Measurements from ENCODE around the gene BUB1. TPM values are rescaled to one million over a fixed set of nuclear protein-coding genes. Genes with fewer than 3 reads are reported as not detected.

Gene BUB1
- total RNA-seq (1 to 10 TPM; 2.7 to 4.7 (median 3.1) TPM), total RNA-seq (1.1 to 41.5 (median 5.6) reads per million in 29 experiments)
- 2.3 TPM for total RNA-seq (2013)

GRCh38 chr2:110677530-110678456 is at the start of gene BUB1:
BUB1 (minus strand) TSS chr2:110678063; CDS start chr2:110677995, 68 bp downstream.
- H3K4me1 Mint-ChIP-seq = peaks cover 18 to 39% (median 19%) of the 10 kb centered on the region in 3 donors
- peaks cover 0 to 10% of the 10 kb centered on the region in 2 experiments for H3K27me3 ChIP-seq (replicated peaks in 1 of 2; ENCODE audit: control insufficient read depth in 2 of 2, extremely low read depth in 1 of 2, insufficient read depth in 2 of 2, low read length in 1 of 2)
- H3K36me3 Mint-ChIP-seq = no peaks in the 10 kb centered on the region
- DNase-seq = peak; percentile 85 to 98 (median 92)
- ChIA-PET POLR2A (no interaction called here), CTCF (interaction anchor here in 1 of 2 donors (0.6 kb wide), 2 partner anchors 11 to 1597 kb away, joined by 3 to 9 read pairs; no protein-coding TSS in a partner anchor)
- no peaks in the 10 kb centered on the region for H3K9me3 Mint-ChIP-seq
- peaks cover 11 to 31% of the 10 kb centered on the region in 2 experiments for H3K4me1 ChIP-seq (ENCODE audit: control insufficient read depth in 1 of 2, extremely low read depth in 1 of 2, insufficient read depth in 2 of 2, low read length in 2 of 2)
- peak within 1 kb of the TSS; percentile 94 to 97 for H3K27ac Mint-ChIP-seq
- H3K4me3 Mint-ChIP-seq = peak within 1 kb of the TSS; percentile 92 to 98 (median 96)
- H3K9me3 ChIP-seq = no peaks in the 10 kb centered on the region
- 0% methylated on average over 42 of the region's 58 CpGs for WGBS (ENCODE audit: insufficient coverage)
- peak within 1 kb of the TSS; percentile 59 for H3K27ac ChIP-seq (ENCODE audit: low read length)
- H3K4me3 ChIP-seq (ENCODE audit: control insufficient read depth in 1 of 2, extremely low read depth in 1 of 2, low read length in 1 of 2) = peak within 1 kb of the TSS; percentile 79 to 99
- H3K36me3 ChIP-seq (ENCODE audit: control insufficient read depth in 2 of 2, extremely low read depth in 1 of 2, insufficient read depth in 1 of 2, low read length in 1 of 2) = no peaks in the 10 kb centered on the region
- ATAC-seq (replicated peaks in 1 of 4) = peak; percentile 98 to 99 (median 98)
- H3K27me3 Mint-ChIP-seq = no peaks in the 10 kb centered on the region

DNA sequence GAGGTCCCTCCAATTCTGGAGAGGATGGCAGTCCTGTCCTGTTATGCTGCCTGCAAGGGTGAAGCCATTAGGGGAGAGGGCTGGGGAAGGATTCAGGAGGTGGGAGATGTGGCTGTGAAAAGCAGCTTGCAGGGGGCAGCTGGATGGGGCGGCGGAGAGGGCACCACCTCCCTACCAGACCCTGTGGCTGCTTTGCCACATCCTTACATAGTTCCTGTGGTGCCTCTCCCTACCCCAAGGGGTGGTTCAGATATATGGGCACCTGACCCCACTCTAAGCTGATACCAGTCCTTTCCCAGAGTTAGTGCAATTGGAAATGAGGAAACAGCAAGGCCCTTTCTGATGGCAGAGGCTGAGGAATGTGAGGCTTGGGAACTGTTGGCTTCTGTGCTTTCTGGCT is 48.4 kb upstream of the BUB1 start:
- peaks cover 20 to 28% of the 10 kb centered on the region in 2 donors for H3K27me3 Mint-ChIP-seq
- no peaks in the 10 kb centered on the region for H3K36me3 ChIP-seq (ENCODE audit: control insufficient read depth in 2 of 2, extremely low read depth in 1 of 2, insufficient read depth in 1 of 2, low read length in 1 of 2)
- DNase-seq (no peak), ATAC-seq (replicated peaks in 1 of 4) (no peak)
- no peaks in the 10 kb centered on the region for H3K4me1 ChIP-seq (ENCODE audit: control insufficient read depth in 1 of 2, extremely low read depth in 1 of 2, insufficient read depth in 2 of 2, low read length in 2 of 2)
- POLR2A ChIA-PET = no interaction called here
- no peaks in the 10 kb centered on the region for H3K27me3 ChIP-seq (replicated peaks in 1 of 2; ENCODE audit: control insufficient read depth in 2 of 2, extremely low read depth in 1 of 2, insufficient read depth in 2 of 2, low read length in 1 of 2)
- no peak overlapping the region for H3K4me3 ChIP-seq (ENCODE audit: control insufficient read depth in 1 of 2, extremely low read depth in 1 of 2, low read length in 1 of 2)
- no peaks in the 10 kb centered on the region for H3K9me3 ChIP-seq
- H3K4me3 Mint-ChIP-seq = no peak overlapping the region
- no peaks in the 10 kb centered on the region for H3K9me3 Mint-ChIP-seq
- 60% methylated on average over 1 of the region's 2 CpGs for WGBS (ENCODE audit: insufficient coverage)
- CTCF ChIA-PET = interaction anchor here in 1 of 2 donors (0.8 kb wide), 1 partner anchor 17 kb away, joined by 3 read pairs; no protein-coding TSS in a partner anchor
- H3K27ac Mint-ChIP-seq = no peak overlapping the region
- no peaks in the 10 kb centered on the region for H3K4me1 Mint-ChIP-seq
- no peaks in the 10 kb centered on the region for H3K36me3 Mint-ChIP-seq
- H3K27ac ChIP-seq (ENCODE audit: low read length) = no peak overlapping the region

DNA sequence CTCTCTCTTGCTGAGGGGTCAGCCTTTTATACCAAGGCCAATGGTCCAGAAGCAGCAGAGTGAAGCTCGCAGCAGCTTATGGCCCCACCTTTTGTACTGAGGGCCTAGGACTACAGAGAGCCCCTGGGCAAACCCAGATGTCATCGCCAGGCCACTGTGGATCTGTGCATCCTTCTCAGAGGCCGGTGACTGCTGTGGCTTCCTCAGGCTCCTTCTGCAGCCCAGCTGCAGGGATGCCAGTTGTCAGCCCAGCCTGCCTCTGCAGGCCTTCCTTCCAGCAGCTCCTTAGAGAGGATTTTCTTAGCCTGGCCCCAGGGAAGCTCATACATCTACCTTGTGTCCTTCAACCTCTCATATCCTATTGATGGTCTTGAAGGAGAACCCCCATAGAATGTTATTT is 48.0 kb upstream of the BUB1 start:
- ChIA-PET POLR2A (no interaction called here), CTCF (interaction anchor here in 1 of 2 donors (0.8 kb wide), 1 partner anchor 17 kb away, joined by 3 read pairs; no protein-coding TSS in a partner anchor)
- H3K4me3 ChIP-seq (ENCODE audit: control insufficient read depth in 1 of 2, extremely low read depth in 1 of 2, low read length in 1 of 2) = no peak overlapping the region
- no peak for ATAC-seq (replicated peaks in 1 of 4)
- Mint-ChIP-seq H3K4me3 (no peak overlapping the region), H3K9me3 (no peaks in the 10 kb centered on the region), H3K27me3 (peaks cover 16 to 24% of the 10 kb centered on the region in 2 donors), H3K4me1 (no peaks in the 10 kb centered on the region), H3K27ac (no peak overlapping the region), H3K36me3 (no peaks in the 10 kb centered on the region)
- H3K9me3 ChIP-seq = no peaks in the 10 kb centered on the region
- no peaks in the 10 kb centered on the region for H3K27me3 ChIP-seq (replicated peaks in 1 of 2; ENCODE audit: control insufficient read depth in 2 of 2, extremely low read depth in 1 of 2, insufficient read depth in 2 of 2, low read length in 1 of 2)
- 55% methylated on average over 3 of the region's 3 CpGs for WGBS (ENCODE audit: insufficient coverage)
- no peak overlapping the region for H3K27ac ChIP-seq (ENCODE audit: low read length)
- H3K36me3 ChIP-seq (ENCODE audit: control insufficient read depth in 2 of 2, extremely low read depth in 1 of 2, insufficient read depth in 1 of 2, low read length in 1 of 2) = no peaks in the 10 kb centered on the region
- no peaks in the 10 kb centered on the region for H3K4me1 ChIP-seq (ENCODE audit: control insufficient read depth in 1 of 2, extremely low read depth in 1 of 2, insufficient read depth in 2 of 2, low read length in 2 of 2)
- no peak for DNase-seq

DNA sequence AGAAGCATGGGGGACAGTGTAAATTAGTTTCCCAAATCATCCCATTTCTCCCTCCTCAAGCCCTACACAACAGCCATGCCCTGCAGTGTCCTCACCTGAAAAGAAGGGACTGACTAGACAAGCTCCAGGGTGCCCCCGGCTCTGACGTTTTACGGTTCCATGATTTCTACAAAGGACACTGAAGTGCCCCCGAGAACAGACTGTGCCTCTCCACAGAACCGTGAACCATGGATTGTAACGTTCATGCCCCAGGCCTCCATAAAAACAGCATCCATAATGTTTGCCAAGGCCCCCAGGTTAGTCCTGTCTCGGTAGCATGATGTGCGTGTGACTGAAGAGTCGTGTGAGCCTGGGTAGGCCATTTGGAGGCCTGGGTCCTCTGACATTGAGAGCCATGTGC is 47.5 kb upstream of the BUB1 start:
- Mint-ChIP-seq H3K27ac (no peak overlapping the region), H3K9me3 (no peaks in the 10 kb centered on the region), H3K4me3 (no peak overlapping the region), H3K27me3 (peaks cover 11 to 19% of the 10 kb centered on the region in 2 donors), H3K4me1 (no peaks in the 10 kb centered on the region), H3K36me3 (no peaks in the 10 kb centered on the region)
- WGBS (ENCODE audit: insufficient coverage) = 96% methylated on average over 9 of the region's 9 CpGs
- ChIA-PET CTCF (no interaction called here), POLR2A (no interaction called here)
- no peaks in the 10 kb centered on the region for H3K9me3 ChIP-seq
- no peak overlapping the region for H3K4me3 ChIP-seq (ENCODE audit: control insufficient read depth in 1 of 2, extremely low read depth in 1 of 2, low read length in 1 of 2)
- H3K36me3 ChIP-seq (ENCODE audit: control insufficient read depth in 2 of 2, extremely low read depth in 1 of 2, insufficient read depth in 1 of 2, low read length in 1 of 2) = no peaks in the 10 kb centered on the region
- no peak for DNase-seq
- no peak overlapping the region for H3K27ac ChIP-seq (ENCODE audit: low read length)
- no peaks in the 10 kb centered on the region for H3K4me1 ChIP-seq (ENCODE audit: control insufficient read depth in 1 of 2, extremely low read depth in 1 of 2, insufficient read depth in 2 of 2, low read length in 2 of 2)
- no peak for ATAC-seq (replicated peaks in 1 of 4)
- H3K27me3 ChIP-seq (replicated peaks in 1 of 2; ENCODE audit: control insufficient read depth in 2 of 2, extremely low read depth in 1 of 2, insufficient read depth in 2 of 2, low read length in 1 of 2) = peaks cover 0 to 3% of the 10 kb centered on the region in 2 experiments

- DNase-seq (no peak), ATAC-seq (replicated peaks in 1 of 4) (no peak)
- H3K4me1 Mint-ChIP-seq = no peaks in the 10 kb centered on the region
- Histone ChIP-seq H3K9me3 (no peaks in the 10 kb centered on the region), H3K27me3 (replicated peaks in 1 of 2; ENCODE audit: control insufficient read depth in 2 of 2, extremely low read depth in 1 of 2, insufficient read depth in 2 of 2, low read length in 1 of 2) (peaks cover 0 to 4% of the 10 kb centered on the region in 2 experiments), H3K4me3 (ENCODE audit: control insufficient read depth in 1 of 2, extremely low read depth in 1 of 2, low read length in 1 of 2) (no peak overlapping the region), H3K36me3 (ENCODE audit: control insufficient read depth in 2 of 2, extremely low read depth in 1 of 2, insufficient read depth in 1 of 2, low read length in 1 of 2) (no peaks in the 10 kb centered on the region), H3K4me1 (ENCODE audit: control insufficient read depth in 1 of 2, extremely low read depth in 1 of 2, insufficient read depth in 2 of 2, low read length in 2 of 2) (no peaks in the 10 kb centered on the region), H3K27ac (ENCODE audit: low read length) (no peak overlapping the region)
- H3K27ac Mint-ChIP-seq = no peak overlapping the region
- no peaks in the 10 kb centered on the region for H3K36me3 Mint-ChIP-seq
- H3K9me3 Mint-ChIP-seq = no peaks in the 10 kb centered on the region
- peaks cover 12 to 19% of the 10 kb centered on the region in 2 donors for H3K27me3 Mint-ChIP-seq
- ChIA-PET CTCF (no interaction called here), POLR2A (no interaction called here)
- WGBS (ENCODE audit: insufficient coverage) = 69% methylated on average over 2 of the region's 2 CpGs
- H3K4me3 Mint-ChIP-seq = no peak overlapping the region
Observed at GRCh38 chr2:110724820-110725219, 47.0 kb upstream of the BUB1 start.

DNA sequence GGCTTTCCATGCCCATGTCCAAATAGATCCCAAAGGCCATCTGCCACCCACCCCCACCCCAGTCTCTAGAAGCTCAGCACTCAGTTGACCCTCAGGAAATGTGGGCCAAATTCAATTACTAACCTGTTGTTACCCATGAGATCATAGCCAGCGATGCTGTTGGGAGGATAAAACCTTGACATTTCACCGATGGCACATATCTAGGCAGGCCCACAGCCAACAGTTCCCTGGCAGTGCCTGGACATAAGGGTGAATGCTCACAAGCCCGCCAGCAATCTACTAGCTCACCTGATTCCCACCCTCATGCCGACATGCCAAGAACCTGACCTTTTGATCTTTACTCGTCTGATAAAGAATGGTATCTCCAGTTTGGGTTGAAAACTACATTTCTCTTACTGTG is 42.7 kb upstream of the BUB1 start:
- ATAC-seq (replicated peaks in 1 of 4) (no peak), DNase-seq (no peak)
- Mint-ChIP-seq H3K27ac (no peak overlapping the region), H3K9me3 (no peaks in the 10 kb centered on the region), H3K4me3 (no peak overlapping the region), H3K4me1 (no peaks in the 10 kb centered on the region), H3K27me3 (peaks cover 26 to 29% of the 10 kb centered on the region in 2 donors), H3K36me3 (no peaks in the 10 kb centered on the region)
- 88% methylated on average over 2 of the region's 5 CpGs for WGBS (ENCODE audit: insufficient coverage)
- Histone ChIP-seq H3K36me3 (ENCODE audit: control insufficient read depth in 2 of 2, extremely low read depth in 1 of 2, insufficient read depth in 1 of 2, low read length in 1 of 2) (no peaks in the 10 kb centered on the region), H3K4me1 (ENCODE audit: control insufficient read depth in 1 of 2, extremely low read depth in 1 of 2, insufficient read depth in 2 of 2, low read length in 2 of 2) (no peaks in the 10 kb centered on the region), H3K9me3 (no peaks in the 10 kb centered on the region), H3K27ac (ENCODE audit: low read length) (no peak overlapping the region), H3K4me3 (ENCODE audit: control insufficient read depth in 1 of 2, extremely low read depth in 1 of 2, low read length in 1 of 2) (no peak overlapping the region), H3K27me3 (replicated peaks in 1 of 2; ENCODE audit: control insufficient read depth in 2 of 2, extremely low read depth in 1 of 2, insufficient read depth in 2 of 2, low read length in 1 of 2) (peaks cover 0 to 7% of the 10 kb centered on the region in 2 experiments)
- POLR2A ChIA-PET = no interaction called here
- CTCF ChIA-PET = no interaction called here

Measured in T-cell (primary cell).